ENCODE results near the gene TMEM242. TPM values are rescaled to one million over a fixed set of nuclear protein-coding genes. Genes with fewer than 3 reads are reported as not detected.

TMEM242 gene
- polyA plus RNA-seq, 1 experiment = 4.4 TPM

GRCh38 chr6:157270916-157271315 is 52.4 kb downstream of the TMEM242 start:
- no peak overlapping the region for H3K4me3 ChIP-seq (ENCODE audit: low read depth, low read length)
- H3K27me3 ChIP-seq (ENCODE audit: control insufficient read depth, insufficient read depth, low read length) = no peaks in the 10 kb centered on the region; the same call in 1 of the 2 replicates
- TF ChIP-seq CTCF (IDR thresholded peaks at IDR 0.05; ENCODE audit: insufficient read depth, low read depth, low read length) = no peak
- ChIA-PET POLR2A (no interaction called here), CTCF (interaction anchor here (1.7 to 2.6 kb wide), 2 partner anchors 35 to 237 kb away, joined by 4 to 11 read pairs; no protein-coding TSS in a partner anchor)
- no peaks in the 10 kb centered on the region for H3K36me3 ChIP-seq (ENCODE audit: control insufficient read depth, insufficient read depth, low read length)
- DNase-seq (ENCODE audit: low read depth) = no peak

- no peaks in the 10 kb centered on the region for H3K36me3 ChIP-seq (ENCODE audit: control insufficient read depth, insufficient read depth, low read length)
- ChIA-PET POLR2A (no interaction called here), CTCF (no interaction called here)
- H3K27me3 ChIP-seq (ENCODE audit: control insufficient read depth, insufficient read depth, low read length) = peaks cover 2% of the 10 kb centered on the region
- no peak for TF ChIP-seq CTCF (IDR thresholded peaks at IDR 0.05; ENCODE audit: insufficient read depth, low read depth, low read length)
- H3K4me3 ChIP-seq (ENCODE audit: low read depth, low read length) = no peak overlapping the region
- no peak for DNase-seq (ENCODE audit: low read depth)
These were observed 53.0 kb downstream of the TMEM242 start for GRCh38 chr6:157270308-157270707.

GRCh38 chr6:157269261-157269794 is 54.0 kb downstream of the TMEM242 start:
- CTCF ChIA-PET = interaction anchor here (1.0 kb wide), 1 partner anchor 85 kb away, joined by 3 read pairs; no protein-coding TSS in a partner anchor
- H3K4me3 ChIP-seq (ENCODE audit: low read depth, low read length) = no peak overlapping the region
- peaks cover 2% of the 10 kb centered on the region for H3K27me3 ChIP-seq (ENCODE audit: control insufficient read depth, insufficient read depth, low read length)
- no peak for TF ChIP-seq CTCF (IDR thresholded peaks at IDR 0.05; ENCODE audit: insufficient read depth, low read depth, low read length)
- no peaks in the 10 kb centered on the region for H3K36me3 ChIP-seq (ENCODE audit: control insufficient read depth, insufficient read depth, low read length)
- POLR2A ChIA-PET = no interaction called here
- no peak for DNase-seq (ENCODE audit: low read depth)

- no peaks in the 10 kb centered on the region for H3K36me3 ChIP-seq (ENCODE audit: control insufficient read depth, insufficient read depth, low read length)
- ChIA-PET CTCF (interaction anchor here (0.9 to 1.0 kb wide), 2 partner anchors 10 to 85 kb away, joined by 3 to 4 read pairs; no protein-coding TSS in a partner anchor), POLR2A (no interaction called here)
- TF ChIP-seq CTCF (IDR thresholded peaks at IDR 0.05; ENCODE audit: insufficient read depth, low read depth, low read length) = no peak
- peaks cover 2% of the 10 kb centered on the region for H3K27me3 ChIP-seq (ENCODE audit: control insufficient read depth, insufficient read depth, low read length)
- H3K4me3 ChIP-seq (ENCODE audit: low read depth, low read length) = no peak overlapping the region
- DNase-seq (ENCODE audit: low read depth) = no peak
These were observed 54.5 kb downstream of the TMEM242 start for GRCh38 chr6:157268835-157269234.

GRCh38 chr6:157268396-157268795 is 54.9 kb downstream of the TMEM242 start:
- no peak for DNase-seq (ENCODE audit: low read depth)
- ChIA-PET CTCF (interaction anchor here (0.9 to 1.6 kb wide), 3 partner anchors 10 to 84 kb away, joined by 3 to 7 read pairs (median 4); no protein-coding TSS in a partner anchor), POLR2A (no interaction called here)
- H3K36me3 ChIP-seq (ENCODE audit: control insufficient read depth, insufficient read depth, low read length) = no peaks in the 10 kb centered on the region
- H3K27me3 ChIP-seq (ENCODE audit: control insufficient read depth, insufficient read depth, low read length) = peaks cover 2% of the 10 kb centered on the region
- H3K4me3 ChIP-seq (ENCODE audit: low read depth, low read length) = no peak overlapping the region
- no peak for TF ChIP-seq CTCF (IDR thresholded peaks at IDR 0.05; ENCODE audit: insufficient read depth, low read depth, low read length)
